SIG-M5 (cell line): ENCODE data around the gene GEMIN7.

Source experiments
- DNase-seq: peaks from one replicate; lab custom pipeline; 2025; lab: John Stamatoyannopoulos, UW

Gene GEMIN7

DNA sequence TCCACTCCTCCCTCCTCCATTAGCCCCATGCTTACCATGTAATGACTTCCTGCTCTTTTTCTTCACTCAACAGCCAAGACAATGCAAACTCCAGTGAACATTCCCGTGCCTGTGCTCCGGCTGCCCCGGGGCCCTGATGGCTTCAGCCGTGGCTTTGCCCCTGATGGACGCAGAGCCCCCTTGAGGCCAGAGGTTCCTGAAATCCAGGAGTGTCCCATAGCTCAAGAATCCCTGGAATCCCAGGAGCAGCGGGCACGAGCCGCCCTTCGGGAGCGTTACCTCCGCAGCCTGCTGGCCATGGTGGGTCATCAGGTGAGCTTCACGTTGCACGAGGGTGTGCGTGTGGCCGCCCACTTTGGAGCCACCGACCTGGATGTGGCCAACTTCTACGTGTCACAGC, 11.0 kb downstream of the GEMIN7 start:
- DNase-seq, result no peak

DNA sequence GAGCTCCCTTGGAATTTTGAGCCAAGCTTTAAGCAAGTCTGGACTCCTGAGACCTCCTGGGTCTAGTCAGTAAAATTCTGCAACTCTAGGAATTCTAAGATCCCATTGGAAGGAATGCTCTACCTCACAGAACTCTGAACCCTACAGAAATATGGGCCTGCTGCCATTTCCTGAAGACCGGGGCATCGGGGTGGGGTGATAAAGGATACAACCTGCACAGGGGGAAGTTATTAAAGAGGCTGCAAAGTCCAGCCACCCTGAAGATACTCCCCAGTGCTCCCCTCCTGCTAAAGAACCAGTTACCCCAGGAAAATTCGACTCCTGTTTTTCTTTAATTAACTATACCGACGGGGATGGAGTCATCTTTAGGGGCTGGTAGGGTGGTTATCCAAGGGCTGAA, 11.5 kb downstream of the GEMIN7 start:
- no peak for DNase-seq

- peak; percentile 78 for DNase-seq
These were observed 12.2 kb downstream of the GEMIN7 start for GRCh38 chr19:45091031-45091923.

DNA sequence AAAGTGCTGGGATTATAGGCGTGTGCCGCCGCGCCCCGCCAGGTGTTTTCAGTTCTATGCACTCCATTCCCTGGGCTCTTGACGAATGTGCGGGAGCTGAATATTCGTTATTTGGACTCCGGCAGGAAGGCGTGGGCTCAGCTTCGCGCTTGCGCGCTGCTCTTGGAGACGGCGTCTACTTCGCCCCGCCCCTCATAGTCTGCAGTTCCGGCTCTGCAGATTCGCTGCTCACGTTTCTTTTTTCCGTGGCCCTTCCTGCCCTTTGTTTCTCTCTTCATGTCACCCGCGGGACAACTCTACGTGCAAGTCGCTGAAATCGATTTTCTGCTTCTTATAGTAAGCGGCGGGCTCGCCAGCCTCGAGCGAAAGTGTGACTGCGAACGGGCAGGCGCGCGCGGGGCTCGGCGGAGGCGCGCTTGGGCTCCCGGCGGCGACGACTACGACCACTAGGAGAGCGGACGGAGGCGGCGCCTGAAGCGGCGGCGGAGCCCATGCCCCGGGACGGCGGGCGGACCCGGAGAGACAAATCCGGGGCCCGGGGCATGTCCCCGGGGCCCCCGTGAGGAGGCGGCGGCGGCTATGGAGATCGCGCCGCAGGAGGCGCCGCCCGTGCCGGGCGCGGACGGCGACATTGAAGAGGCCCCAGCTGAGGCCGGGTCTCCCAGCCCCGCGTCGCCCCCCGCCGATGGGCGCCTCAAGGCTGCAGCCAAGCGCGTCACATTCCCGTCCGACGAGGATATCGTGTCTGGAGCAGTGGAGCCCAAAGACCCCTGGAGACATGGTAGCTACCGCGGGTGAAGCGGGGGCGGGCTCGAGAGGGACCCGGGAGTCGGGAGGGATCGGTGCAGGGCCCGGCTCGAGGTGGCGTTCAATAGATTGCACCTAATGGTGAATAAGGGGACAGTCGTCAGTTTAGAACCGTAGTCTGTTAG, 14.0 kb downstream of the GEMIN7 start, which contains the start of gene PPP1R37:
PPP1R37 (plus strand) TSS at position 433 of the 932 bp plus-strand sequence; CDS start at position 580, 147 bp downstream.
- peak; percentile 74 for DNase-seq

DNA sequence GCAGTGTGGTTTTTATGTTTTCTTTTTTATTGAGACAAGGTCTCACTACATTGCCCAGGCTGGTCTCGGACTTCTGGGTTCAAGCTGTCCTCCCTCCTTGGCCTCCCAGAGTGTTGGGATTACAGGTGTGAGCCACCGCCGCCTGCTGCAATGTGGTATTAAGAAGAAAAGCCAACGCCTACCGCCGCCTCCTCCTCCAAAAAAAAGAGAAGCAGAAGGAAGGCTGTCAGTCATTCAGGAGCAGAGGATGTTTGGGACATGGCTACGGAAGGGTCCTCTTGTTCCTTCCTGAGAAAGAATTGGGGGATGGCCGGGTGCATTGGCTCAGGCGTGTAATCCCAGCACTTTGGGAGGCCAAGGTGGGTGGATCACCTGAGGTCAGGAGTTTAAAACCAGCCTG, 15.1 kb downstream of the GEMIN7 start:
- no peak for DNase-seq

GRCh38 chr19:45094707-45095106, 15.6 kb downstream of the GEMIN7 start:
- DNase-seq, result no peak

DNA sequence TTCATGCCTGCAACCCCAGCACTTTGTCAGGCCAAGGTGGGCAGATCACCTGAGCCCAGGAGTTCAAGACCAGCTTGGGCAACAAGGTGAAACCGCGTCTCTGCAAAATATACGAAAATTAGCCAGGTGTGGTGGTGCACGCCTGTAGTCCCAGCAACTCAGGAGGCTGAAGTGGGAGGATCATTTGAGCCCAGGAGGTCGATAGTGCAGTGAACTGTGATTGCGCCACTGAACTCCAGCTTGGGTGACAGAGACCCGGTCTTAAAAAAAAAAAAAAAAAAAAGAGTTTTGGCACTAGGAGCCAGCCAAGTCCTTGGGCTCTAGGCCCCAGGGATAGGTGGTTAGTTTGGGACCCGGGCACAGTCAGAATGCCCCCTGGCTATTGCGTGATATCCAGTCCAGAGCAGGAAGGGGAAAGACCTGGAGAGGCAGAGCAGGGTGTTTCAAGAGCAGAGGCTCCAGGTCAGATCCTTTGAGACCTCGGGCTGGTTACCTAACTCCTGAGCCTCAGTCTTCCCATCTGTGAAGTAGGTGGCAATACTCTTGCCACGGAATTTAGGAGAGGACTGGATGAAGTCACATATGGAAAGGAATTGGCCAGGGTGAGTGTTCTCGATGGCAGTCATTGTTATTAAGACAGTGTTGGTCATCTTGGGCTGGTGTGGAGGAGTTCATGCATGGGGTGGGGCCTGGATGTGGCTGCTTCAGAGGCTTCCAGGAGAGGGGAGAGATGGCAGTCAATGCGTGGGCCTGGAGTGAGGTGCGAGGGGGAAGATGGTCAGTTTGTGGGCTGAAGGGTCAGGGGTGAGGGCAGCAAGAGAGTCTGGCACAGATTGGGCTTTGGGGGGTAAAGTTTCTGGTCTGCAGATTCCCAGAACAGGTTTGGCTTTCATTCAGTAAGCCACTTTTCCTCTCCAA, 16.7 kb downstream of the GEMIN7 start:
- DNase-seq, result no peak

- no peak for DNase-seq
These were observed 17.6 kb downstream of the GEMIN7 start for GRCh38 chr19:45096700-45097099.

GRCh38 chr19:45097450-45097775, 18.4 kb downstream of the GEMIN7 start:
- no peak for DNase-seq

DNA sequence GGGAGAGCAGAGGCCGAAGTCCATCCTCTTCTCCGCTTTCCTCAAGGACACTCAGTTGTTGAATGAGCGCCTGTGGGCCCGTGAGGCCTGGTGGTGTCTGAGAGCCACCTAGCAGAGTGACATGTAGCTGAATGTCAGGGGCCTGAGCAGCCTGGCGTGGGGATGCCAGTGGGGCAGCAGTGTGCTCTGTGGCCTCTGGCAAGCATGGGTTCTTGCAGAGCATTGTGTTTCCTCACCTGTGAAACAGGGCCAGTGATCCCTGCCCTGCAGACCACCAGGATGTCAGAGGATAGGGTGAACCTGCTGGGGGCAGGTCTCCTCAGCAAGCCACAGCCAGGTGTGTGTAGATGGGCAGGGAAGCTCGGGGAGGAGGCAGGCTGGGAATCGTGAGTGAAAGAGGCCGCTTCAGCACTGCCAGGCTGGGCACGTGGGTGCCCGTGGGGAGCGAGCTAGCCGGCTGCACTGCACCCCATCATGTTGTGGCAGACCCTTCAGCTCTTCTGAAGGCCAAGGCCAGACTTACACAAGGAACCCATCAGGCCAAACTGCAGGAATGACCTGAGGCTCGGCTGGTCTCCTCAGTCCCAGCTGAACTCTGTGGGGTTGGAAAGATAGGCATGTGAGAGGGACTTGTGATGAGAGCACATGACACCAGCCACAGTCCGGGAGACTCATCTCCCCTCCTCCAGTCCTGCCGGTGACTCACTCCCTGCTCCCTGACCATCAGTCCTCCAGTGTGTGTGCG, 18.9 kb downstream of the GEMIN7 start:
- no peak for DNase-seq

DNA sequence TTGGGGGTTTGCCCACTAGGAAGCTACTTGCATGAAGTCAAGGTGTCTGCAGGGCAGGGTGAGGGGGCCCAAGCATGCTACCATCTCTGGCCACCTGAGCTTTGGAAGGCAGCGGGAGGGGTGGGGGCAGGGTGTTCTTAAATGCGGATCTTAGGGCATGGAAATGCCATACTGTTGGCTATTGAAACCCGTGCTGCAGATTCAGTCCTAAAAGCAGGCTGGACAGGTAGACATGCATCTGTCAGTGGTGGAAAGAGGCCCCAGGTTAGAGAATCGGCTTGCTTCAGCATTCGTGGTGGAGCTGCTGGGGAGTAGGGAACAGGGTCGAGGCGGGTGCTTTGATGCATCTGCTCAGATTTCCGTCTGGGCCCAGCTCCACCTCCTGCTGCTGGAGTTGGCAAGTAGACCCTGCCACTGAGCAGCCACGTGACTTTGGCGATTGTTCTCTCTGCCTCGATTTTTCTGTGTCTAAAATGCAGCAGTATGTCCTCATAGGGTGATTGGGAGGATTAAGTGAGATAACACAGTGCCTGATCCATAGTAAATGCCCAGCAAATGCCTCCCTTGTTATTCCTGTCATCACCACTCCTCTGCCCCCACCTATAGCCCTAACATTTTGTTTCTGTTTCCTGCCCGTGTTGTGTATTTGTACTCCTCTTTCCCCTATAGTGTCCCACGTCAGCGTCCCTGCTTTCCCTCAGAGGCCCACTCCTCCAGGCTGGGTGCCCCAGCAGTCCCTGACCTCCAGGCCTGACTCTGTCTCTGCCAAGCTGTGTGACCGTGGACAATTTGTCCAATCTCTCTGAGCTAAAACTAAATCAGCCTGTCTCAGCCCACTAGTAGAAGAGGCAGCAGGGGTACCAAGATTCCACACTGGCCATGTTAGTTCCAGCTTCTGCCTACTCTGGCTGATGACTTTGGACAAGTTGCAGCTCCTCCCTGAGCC, 19.7 kb downstream of the GEMIN7 start:
- no peak for DNase-seq

DNA sequence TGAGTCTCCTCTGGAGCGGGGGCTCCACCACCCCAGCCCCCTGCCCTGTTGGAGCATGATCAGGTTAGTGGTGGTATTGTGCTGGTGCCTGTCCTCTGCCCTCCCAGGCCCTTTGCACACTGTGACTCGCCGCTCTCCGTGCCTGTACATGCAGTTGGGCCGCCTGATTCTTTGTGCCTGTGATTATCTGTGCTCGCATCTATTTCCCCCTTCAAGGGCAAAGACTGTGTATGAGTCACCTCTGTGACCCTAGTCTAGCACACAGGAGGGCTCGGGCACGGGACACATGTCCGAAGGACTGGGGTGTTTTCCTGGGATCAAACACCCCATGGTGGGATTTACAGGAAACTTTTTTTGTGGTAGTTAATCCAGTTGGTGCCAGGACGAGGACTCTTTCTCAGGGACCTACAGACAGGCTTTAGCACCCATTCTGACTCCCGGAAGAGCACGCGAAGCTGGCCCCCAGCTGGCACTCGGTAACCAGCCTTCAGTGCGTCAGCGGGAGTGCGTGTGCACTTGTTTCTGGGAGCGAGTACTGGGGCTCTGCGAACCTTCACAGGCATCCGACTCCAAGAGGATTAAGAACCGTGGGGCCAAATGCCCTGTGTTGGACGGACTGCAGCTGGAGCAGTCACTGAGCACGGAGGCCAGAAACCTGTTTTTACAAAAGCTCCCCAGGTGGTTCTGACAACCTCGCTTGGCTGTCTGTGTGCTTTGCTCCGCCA, 20.6 kb downstream of the GEMIN7 start:
- DNase-seq, result no peak

GRCh38 chr19:45100201-45100600, 21.1 kb downstream of the GEMIN7 start:
- DNase-seq, result no peak

DNA sequence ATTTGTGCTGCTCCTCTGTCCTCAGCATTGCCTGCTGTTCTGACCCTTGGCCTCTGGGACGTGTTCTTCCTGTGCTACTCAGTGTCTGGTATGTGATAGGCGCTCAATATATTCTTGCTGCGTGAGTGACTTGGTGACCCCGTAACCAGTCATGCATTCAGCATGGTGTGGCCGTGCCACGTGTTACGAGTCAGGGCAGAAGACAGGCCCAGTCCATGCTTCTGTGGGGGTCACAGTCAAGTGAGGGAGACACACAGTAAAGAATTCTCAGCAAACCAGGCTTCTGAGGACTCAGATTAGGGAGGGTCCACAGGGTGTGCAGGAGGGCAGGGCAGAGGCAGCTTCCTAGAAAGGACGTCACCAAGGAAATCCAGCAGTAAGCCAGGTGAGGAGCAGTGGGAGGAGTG, 21.8 kb downstream of the GEMIN7 start:
- DNase-seq, result no peak

DNA sequence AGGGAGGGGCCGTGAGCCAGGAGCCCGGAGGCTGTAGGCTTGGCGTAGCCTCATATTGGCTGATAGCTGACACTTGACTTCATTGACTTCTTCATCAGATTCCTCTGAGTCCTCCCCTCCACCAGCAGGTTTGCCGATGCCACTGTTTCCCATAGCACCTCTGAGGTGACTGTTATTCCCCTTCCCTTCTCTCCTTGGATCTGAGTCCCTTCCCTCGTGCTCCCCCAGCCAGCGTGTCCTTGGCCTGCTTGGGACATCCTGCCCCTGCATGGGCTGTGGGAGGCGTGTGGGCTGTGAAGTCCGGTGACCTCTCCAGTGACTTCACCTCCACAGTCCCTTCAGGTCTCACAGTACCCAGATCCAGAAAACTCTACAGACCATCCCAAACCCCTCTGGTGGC, 22.7 kb downstream of the GEMIN7 start:
- DNase-seq, result no peak

DNA sequence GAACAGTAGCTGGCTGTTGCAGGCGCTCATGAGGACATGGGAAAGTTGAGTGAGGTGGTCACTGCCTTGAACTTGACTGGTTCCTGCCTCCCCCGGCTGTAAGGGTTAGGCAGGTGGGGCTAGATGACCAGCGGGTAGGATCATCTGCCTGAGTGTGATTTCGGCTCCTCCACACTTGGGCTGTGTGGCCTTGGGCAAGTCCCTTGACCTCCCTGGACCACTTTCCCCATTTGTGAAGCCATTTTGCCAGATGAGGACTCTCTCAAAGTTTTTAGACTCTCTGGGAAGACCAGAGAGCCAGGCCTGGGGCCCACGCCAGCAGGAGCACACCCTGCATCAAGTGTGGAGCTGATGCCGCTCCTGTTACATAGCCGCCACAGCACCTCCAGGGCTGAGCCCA, 23.4 kb downstream of the GEMIN7 start:
- DNase-seq, result no peak

GRCh38 chr19:45103156-45103507, 24.1 kb downstream of the GEMIN7 start:
- no peak for DNase-seq

GRCh38 chr19:45103508-45104319, 24.7 kb downstream of the GEMIN7 start:
- DNase-seq, result no peak
